ENCODE data around the gene GPR148. TPM values are rescaled to one million over a fixed set of nuclear protein-coding genes. Genes with fewer than 3 reads are reported as not detected.

GPR148 gene
- polyA plus RNA-seq, 1 donor (not counting 4 experiments of a cell fraction or from before 2014, with no cell fraction given) = not detected

DNA sequence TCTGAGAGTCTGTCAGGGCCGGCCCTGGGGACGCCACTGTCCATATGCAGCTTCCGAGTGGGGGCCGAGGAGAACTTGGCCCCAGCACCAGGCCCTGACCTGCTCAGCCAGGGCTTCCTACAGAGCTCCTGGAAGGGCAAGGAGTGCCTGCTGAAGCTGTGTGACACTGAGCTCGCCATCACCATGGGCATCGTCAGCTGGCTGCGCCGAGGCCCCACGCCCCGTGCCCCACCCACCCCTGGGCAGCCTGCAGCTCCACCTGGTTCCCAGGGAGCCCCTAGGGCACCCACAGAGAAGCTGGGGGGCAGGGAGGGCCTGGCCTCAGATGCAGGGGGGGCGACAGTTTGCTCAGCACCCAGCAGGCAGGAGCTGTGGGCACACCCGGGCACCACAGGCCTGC is 34.5 kb downstream of the GPR148 start:
- H3K79me2 ChIP-seq (ENCODE audit: control insufficient read depth, insufficient read depth, low read length) = no peaks in the 10 kb centered on the region
- H3K4me3 ChIP-seq (ENCODE audit: control insufficient read depth in 2 of 3, extremely low read depth in 1 of 3, insufficient read depth in 2 of 3, low read depth in 1 of 3, low read length in 3 of 3) = no peak overlapping the region
- H2AFZ ChIP-seq (ENCODE audit: control insufficient read depth, low read length) = no peak overlapping the region
- TF ChIP-seq EZH2 (IDR thresholded peaks at IDR 0.05; ENCODE audit: low read length) (no peak), CTCF (optimal IDR thresholded peaks at IDR 0.05 in 1 of 3, IDR thresholded peaks at IDR 0.05 in 1 of 3, conservative IDR thresholded peaks at IDR 0.05 in 1 of 3; ENCODE audit: extremely low read depth in 1 of 3, insufficient read depth in 2 of 3, low read length in 3 of 3) (no peak)
- H3K9me1 ChIP-seq (ENCODE audit: control insufficient read depth, extremely low read depth, insufficient read depth, low read length) = no peaks in the 10 kb centered on the region
- no peaks in the 10 kb centered on the region for H3K9me3 ChIP-seq (ENCODE audit: control insufficient read depth, low read depth, low read length)
- H3K4me1 ChIP-seq (ENCODE audit: control insufficient read depth, extremely low read depth, insufficient read depth, low read length) = no peaks in the 10 kb centered on the region
- FAIRE-seq (no peak), DNase-seq (ENCODE audit: low read depth, low spot score) (no peak)
- H3K27me3 ChIP-seq (ENCODE audit: control insufficient read depth, extremely low read depth, insufficient read depth, low read length) = peaks cover 6% of the 10 kb centered on the region
- no peak overlapping the region for H3K9ac ChIP-seq (ENCODE audit: control insufficient read depth, extremely low read depth, insufficient read depth, low read length)
- dilution Hi-C loops (cut with MboI; ENCODE audit: extremely low pct_ligation_motif_present, low sequenced_read_pairs) = no loop called here
- H4K20me1 ChIP-seq (ENCODE audit: control insufficient read depth, extremely low read depth, insufficient read depth, low read length) = peaks cover 3% of the 10 kb centered on the region
- no peak overlapping the region for H3K27ac ChIP-seq (ENCODE audit: control insufficient read depth, insufficient read depth, low read length)
- H3K4me2 ChIP-seq (ENCODE audit: control insufficient read depth, extremely low read depth, insufficient read depth, low read depth, low read length) = no peak overlapping the region
- no peaks in the 10 kb centered on the region for H3K36me3 ChIP-seq (ENCODE audit: control insufficient read depth in 2 of 2, extremely low read depth in 1 of 2, insufficient read depth in 2 of 2, low read length in 2 of 2)

GRCh38 chr2:130764035-130764820 is 35.4 kb downstream of the GPR148 start:
- Histone ChIP-seq H3K9ac (ENCODE audit: control insufficient read depth, extremely low read depth, insufficient read depth, low read length) (no peak overlapping the region), H3K27ac (ENCODE audit: control insufficient read depth, insufficient read depth, low read length) (no peak overlapping the region), H3K36me3 (ENCODE audit: control insufficient read depth in 2 of 2, extremely low read depth in 1 of 2, insufficient read depth in 2 of 2, low read length in 2 of 2) (no peaks in the 10 kb centered on the region), H4K20me1 (ENCODE audit: control insufficient read depth, extremely low read depth, insufficient read depth, low read length) (peaks cover 3% of the 10 kb centered on the region), H3K9me3 (ENCODE audit: control insufficient read depth, low read depth, low read length) (no peaks in the 10 kb centered on the region), H3K9me1 (ENCODE audit: control insufficient read depth, extremely low read depth, insufficient read depth, low read length) (no peaks in the 10 kb centered on the region), H3K4me2 (ENCODE audit: control insufficient read depth, extremely low read depth, insufficient read depth, low read depth, low read length) (no peak overlapping the region), H3K4me1 (ENCODE audit: control insufficient read depth, extremely low read depth, insufficient read depth, low read length) (no peaks in the 10 kb centered on the region), H2AFZ (ENCODE audit: control insufficient read depth, low read length) (no peak overlapping the region), H3K79me2 (ENCODE audit: control insufficient read depth, insufficient read depth, low read length) (no peaks in the 10 kb centered on the region), H3K27me3 (ENCODE audit: control insufficient read depth, extremely low read depth, insufficient read depth, low read length) (no peaks in the 10 kb centered on the region), H3K4me3 (ENCODE audit: control insufficient read depth in 2 of 3, extremely low read depth in 1 of 3, insufficient read depth in 2 of 3, low read depth in 1 of 3, low read length in 3 of 3) (no peak overlapping the region)
- dilution Hi-C loops (cut with MboI; ENCODE audit: extremely low pct_ligation_motif_present, low sequenced_read_pairs) = no loop called here
- no peak for TF ChIP-seq EZH2 (IDR thresholded peaks at IDR 0.05; ENCODE audit: low read length)
- TF ChIP-seq CTCF (optimal IDR thresholded peaks at IDR 0.05 in 1 of 3, IDR thresholded peaks at IDR 0.05 in 1 of 3, conservative IDR thresholded peaks at IDR 0.05 in 1 of 3; ENCODE audit: extremely low read depth in 1 of 3, insufficient read depth in 2 of 3, low read length in 3 of 3) = no peak
- DNase-seq (ENCODE audit: low read depth, low spot score) = no peak
- FAIRE-seq = no peak
